Skeletal muscle cell (primary cell): Measurements from ENCODE around the gene SETD4.

Experiments
- DNase-seq: peaks from one replicate; pipeline ENCODE4 v3.0.0-alpha.2; 2010; ENCODE audit warnings: low read depth
- H3K4me3 ChIP-seq: 2 replicates; pipeline ENCODE4 v1.5.1; 2011; ENCODE audit warnings: low read depth, mild to moderate bottlenecking, control low read depth, low read length, moderate library complexity

Gene SETD4

GRCh38 chr21:36022427-36023091 lies 37.8 kb downstream of the SETD4 start:
- H3K4me3 ChIP-seq = no peak overlapping the region
- no peak for DNase-seq

GRCh38 chr21:36021251-36021837 lies 39.0 kb downstream of the SETD4 start:
- no peak for DNase-seq
- H3K4me3 ChIP-seq = no peak overlapping the region

GRCh38 chr21:36015045-36015444 lies 45.3 kb downstream of the SETD4 start:
- no peak overlapping the region for H3K4me3 ChIP-seq
- no peak for DNase-seq

GRCh38 chr21:36010801-36011200 lies 49.5 kb downstream of the SETD4 start:
- DNase-seq = no peak
- H3K4me3 ChIP-seq = no peak overlapping the region

- no peak for DNase-seq
- no peak overlapping the region for H3K4me3 ChIP-seq
Observed at GRCh38 chr21:36008505-36008904, 51.8 kb downstream of the SETD4 start.

GRCh38 chr21:36005879-36006400 lies 54.4 kb downstream of the SETD4 start:
- no peak for DNase-seq
- H3K4me3 ChIP-seq = no peak overlapping the region

- DNase-seq = no peak
- no peak overlapping the region for H3K4me3 ChIP-seq
Observed at GRCh38 chr21:36005018-36005417, 55.3 kb downstream of the SETD4 start.

- H3K4me3 ChIP-seq = no peak overlapping the region
- no peak for DNase-seq
Observed at GRCh38 chr21:36004441-36004840, 55.9 kb downstream of the SETD4 start.

GRCh38 chr21:36003776-36004175 lies 56.5 kb downstream of the SETD4 start:
- no peak for DNase-seq
- no peak overlapping the region for H3K4me3 ChIP-seq

GRCh38 chr21:35996217-35996616 lies 64.1 kb downstream of the SETD4 start:
- no peak overlapping the region for H3K4me3 ChIP-seq

GRCh38 chr21:35995522-35996088 lies 64.7 kb downstream of the SETD4 start:
- H3K4me3 ChIP-seq = no peak overlapping the region
- no peak for DNase-seq

More at GRCh38 chr21:35996217-35996616, 64.1 kb downstream of the SETD4 start:
- DNase-seq = no peak

- DNase-seq = no peak
- H3K4me3 ChIP-seq = no peak overlapping the region
Observed at GRCh38 chr21:35994613-35995012, 65.7 kb downstream of the SETD4 start.

GRCh38 chr21:35993875-35994490 lies 66.3 kb downstream of the SETD4 start:
- DNase-seq = no peak
- H3K4me3 ChIP-seq = no peak overlapping the region

GRCh38 chr21:35991131-35991530 lies 69.2 kb downstream of the SETD4 start:
- no peak overlapping the region for H3K4me3 ChIP-seq
- no peak for DNase-seq

- DNase-seq = no peak
Observed at GRCh38 chr21:35990609-35991008, 69.7 kb downstream of the SETD4 start.

GRCh38 chr21:35989138-35989735 lies 71.1 kb downstream of the SETD4 start:
- DNase-seq = no peak
- no peak overlapping the region for H3K4me3 ChIP-seq

More at GRCh38 chr21:35990609-35991008, 69.7 kb downstream of the SETD4 start:
- H3K4me3 ChIP-seq = no peak overlapping the region

GRCh38 chr21:35988416-35989137 lies 71.7 kb downstream of the SETD4 start:
- no peak for DNase-seq
- H3K4me3 ChIP-seq = no peak overlapping the region

- no peak overlapping the region for H3K4me3 ChIP-seq
- DNase-seq = no peak
Observed at GRCh38 chr21:35987475-35987874, 72.9 kb downstream of the SETD4 start.

- DNase-seq = no peak
- no peak overlapping the region for H3K4me3 ChIP-seq
Observed at GRCh38 chr21:35984654-35985361, 75.5 kb downstream of the SETD4 start.
